Epithelial cell of proximal tubule (primary cell): ENCODE data around the gene NEK10. TPM values are rescaled to one million over a fixed set of nuclear protein-coding genes. Genes with fewer than 3 reads are reported as not detected.

Source experiments
- DNase-seq: peaks from one replicate; pipeline ENCODE4 v3.0.0-alpha.2; 2011; ENCODE audit warnings: low read depth
- H3K4me3 ChIP-seq: 2 replicates; pipeline ENCODE4 v1.5.1; 2011; ENCODE audit warnings: low read depth, mild to moderate bottlenecking, low read length
- CTCF ChIP-seq: conservative IDR thresholded peaks from 2 replicates; pipeline ENCODE4 v1.5.1; 2012; ENCODE audit warnings: low read depth, mild to moderate bottlenecking, low read length
- total RNA-seq: library from RNA; depleted of rRNA; stranded (reverse); fragments of >200 nt; gene quantifications from 2 replicates; pipeline ENCODE4 v1.2.3, GENCODE V29; 2015

NEK10 gene
- total RNA-seq, 1 donor from 2014 or later: 0.06 TPM

GRCh38 chr3:27184261-27184660, 184.9 kb downstream of the NEK10 start:
- no peak for TF ChIP-seq CTCF
- DNase-seq: no peak
- no peak overlapping the region for H3K4me3 ChIP-seq

GRCh38 chr3:27176256-27176655, 192.9 kb downstream of the NEK10 start:
- no peak overlapping the region for H3K4me3 ChIP-seq
- DNase-seq: no peak
- TF ChIP-seq CTCF: no peak

GRCh38 chr3:27174530-27174929, 194.7 kb downstream of the NEK10 start:
- no peak for DNase-seq
- TF ChIP-seq CTCF: no peak
- no peak overlapping the region for H3K4me3 ChIP-seq

- DNase-seq: no peak
These were observed 198.1 kb downstream of the NEK10 start for GRCh38 chr3:27171113-27171512.

GRCh38 chr3:27166888-27167287, 202.3 kb downstream of the NEK10 start:
- no peak for TF ChIP-seq CTCF
- DNase-seq: peak; percentile 50
- H3K4me3 ChIP-seq: no peak overlapping the region

More at GRCh38 chr3:27171113-27171512, 198.1 kb downstream of the NEK10 start:
- no peak overlapping the region for H3K4me3 ChIP-seq
- TF ChIP-seq CTCF: no peak

- no peak overlapping the region for H3K4me3 ChIP-seq
- peak; percentile 61 for DNase-seq
- no peak for TF ChIP-seq CTCF
These were observed 203.9 kb downstream of the NEK10 start for GRCh38 chr3:27165321-27165721.

- TF ChIP-seq CTCF: no peak
- no peak overlapping the region for H3K4me3 ChIP-seq
- DNase-seq: no peak
These were observed 208.3 kb downstream of the NEK10 start for GRCh38 chr3:27160779-27161287.
